Stimulated activated CD8-positive, alpha-beta memory T cell treated with anti-CD3 and anti-CD28 coated beads, Interleukin-12 subunit alpha, Interleukin-12 subunit beta, amount 100 ng/mL, for 24 hours (primary cell): ENCODE measurements around the gene ASMT.
"Not testable (repeated sequence)": the region's sequence is repeated elsewhere in the genome, so short reads cannot be mapped to it uniquely, and the experiment has no call there.

Experiments
- DNase-seq: peaks from one replicate; pipeline ENCODE4 v3.0.0-alpha.2; 2020; ENCODE audit errors: extremely low read depth

The ASMT gene, protein sequence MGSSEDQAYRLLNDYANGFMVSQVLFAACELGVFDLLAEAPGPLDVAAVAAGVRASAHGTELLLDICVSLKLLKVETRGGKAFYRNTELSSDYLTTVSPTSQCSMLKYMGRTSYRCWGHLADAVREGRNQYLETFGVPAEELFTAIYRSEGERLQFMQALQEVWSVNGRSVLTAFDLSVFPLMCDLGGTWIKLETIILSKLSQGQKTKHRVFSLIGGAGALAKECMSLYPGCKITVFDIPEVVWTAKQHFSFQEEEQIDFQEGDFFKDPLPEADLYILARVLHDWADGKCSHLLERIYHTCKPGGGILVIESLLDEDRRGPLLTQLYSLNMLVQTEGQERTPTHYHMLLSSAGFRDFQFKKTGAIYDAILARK

DNA sequence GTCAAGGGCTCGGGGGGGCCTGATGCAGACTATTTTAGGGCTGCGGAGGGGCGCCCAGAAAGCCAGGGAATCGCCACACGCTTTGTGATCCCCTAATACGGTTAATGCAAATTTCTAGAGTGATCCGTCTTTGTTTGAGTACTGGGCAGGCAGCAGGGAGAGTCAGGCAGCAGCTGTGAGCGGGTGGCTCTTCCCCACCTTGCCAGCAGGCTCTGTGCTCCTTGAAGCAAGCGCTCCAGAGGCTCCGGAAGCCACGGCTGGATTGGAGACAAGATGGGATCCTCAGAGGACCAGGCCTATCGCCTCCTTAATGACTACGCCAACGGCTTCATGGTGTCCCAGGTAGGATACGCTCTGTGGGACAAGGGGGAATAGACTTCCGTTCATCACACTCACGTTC lies at the start of gene ASMT:
ASMT (plus strand) TSS at position 133 of the 400 bp plus-strand sequence; CDS start at position 274, 141 bp downstream.
- no peak for DNase-seq

DNA sequence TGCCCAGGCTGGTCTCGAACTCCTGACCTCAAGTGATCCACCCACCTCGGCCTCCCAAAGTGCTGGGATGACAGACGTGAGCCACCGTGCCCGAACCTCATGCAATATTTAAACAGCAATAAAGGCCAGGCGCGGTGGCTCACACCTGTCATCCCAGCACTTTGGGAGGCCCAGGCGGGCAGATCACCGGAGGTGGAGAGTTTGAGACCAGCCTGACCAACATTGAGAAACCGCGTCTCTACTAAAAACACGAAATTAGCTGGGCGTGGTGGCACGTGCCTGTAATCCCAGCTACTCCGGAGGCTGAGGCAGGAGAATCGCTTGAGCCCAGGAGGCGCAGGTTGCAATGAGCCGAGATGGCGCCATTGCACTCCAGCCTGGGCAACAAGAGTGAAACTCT lies 40.7 kb upstream of the ASMT start:
- not testable (repeated sequence) for DNase-seq

DNA sequence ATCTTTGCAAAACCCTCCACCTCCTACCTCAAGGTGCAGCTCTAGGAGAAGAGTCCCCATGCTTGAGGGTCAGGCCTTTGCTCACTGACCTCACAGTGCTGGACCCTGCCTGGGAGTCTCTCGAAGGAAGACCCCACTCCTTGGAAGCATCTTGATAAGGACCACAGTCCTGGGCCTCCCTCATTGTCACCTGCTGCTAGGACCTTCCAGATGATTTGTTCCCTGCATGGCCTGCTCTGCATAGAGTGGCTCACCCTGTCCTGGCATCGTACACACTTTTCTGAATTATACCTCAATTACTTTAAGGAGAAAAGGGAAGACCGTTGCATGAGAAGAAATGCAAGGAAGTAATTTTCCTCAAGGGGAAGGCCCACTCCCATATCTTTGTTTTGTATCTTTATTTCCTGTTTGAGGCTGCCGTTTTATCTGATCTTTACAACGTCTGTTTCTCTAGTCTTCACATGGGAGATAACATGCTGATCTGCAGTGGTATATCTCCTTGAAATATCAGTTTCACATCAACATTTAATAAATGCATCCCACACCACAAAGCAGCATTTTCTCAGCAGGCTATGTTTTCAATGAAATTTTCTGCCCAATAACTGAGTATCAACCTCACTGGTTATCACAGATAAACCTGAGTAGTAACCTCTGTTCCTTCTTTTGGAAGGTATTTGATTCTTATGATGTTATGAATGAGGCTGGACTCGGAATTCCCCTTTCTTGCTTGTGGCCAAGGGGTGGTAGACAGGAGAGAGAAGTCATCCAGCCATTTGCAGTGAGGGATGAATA lies 38.5 kb upstream of the ASMT start:
- DNase-seq: no peak

DNA sequence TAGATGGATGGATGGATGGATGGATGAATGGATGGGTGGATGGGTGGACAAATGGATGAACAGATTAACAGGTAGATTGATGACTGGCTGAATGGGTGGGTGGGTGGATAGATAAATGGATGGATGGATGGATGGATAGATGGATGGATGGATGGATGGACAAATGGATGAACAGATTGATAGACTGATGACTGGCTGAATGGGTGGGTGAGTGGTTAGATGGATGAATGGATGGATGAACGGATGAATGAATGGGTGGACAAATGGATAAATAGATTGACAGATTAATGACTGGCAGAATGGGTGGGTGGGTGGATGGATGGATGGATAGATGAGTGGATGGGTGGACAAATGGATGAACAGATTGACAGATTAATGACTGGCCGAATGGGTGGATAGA lies 37.0 kb upstream of the ASMT start:
- DNase-seq: no peak

DNA sequence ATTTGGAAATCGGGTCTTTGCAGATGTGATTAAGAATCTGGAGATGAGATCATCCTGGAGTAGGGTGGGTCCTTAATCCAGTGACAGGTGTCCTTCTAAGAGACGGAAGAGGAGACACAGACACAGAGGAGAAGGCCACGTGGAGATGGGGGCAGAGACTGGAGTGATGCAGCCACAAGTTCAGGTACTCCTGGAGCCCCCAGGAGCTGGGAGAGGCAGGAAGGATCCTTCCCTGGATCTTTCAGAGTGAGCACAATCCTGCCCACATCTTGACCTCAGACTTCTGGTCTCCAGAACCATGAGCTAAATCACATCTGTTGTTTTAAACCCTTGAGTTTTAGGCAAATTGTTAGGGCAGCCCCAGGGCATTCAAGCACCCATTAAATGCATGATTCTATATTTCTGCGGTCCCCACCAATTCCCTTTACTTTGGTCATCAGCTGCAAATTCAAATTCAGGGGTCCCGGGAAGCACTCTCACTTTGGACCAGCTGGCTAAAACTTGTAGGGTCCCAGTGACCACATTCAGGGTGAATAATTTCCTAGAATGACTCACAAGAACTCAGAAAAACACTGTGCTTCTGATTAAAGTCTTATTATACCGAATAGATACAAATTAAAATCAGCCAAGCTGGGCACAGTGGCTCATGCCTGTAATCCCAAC lies 36.2 kb upstream of the ASMT start:
- DNase-seq: no peak

DNA sequence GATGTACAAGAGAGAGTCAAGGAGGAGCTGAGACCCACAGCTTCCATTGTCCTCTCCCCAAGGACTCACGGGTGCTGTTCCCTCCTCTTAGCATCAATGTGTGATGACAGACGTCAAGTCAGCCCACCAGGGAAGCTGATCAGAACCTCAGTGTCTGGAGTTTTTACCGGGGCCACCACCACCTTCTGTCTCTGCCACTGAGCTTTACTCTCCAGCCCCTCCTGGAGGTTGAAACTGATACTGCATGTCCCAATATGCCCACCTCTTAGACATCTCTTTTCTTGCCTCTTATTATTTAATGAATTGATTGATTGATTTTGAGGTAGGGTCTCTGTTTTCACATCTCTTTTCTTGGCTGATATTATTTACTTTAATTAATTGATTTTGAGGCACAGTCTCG lies 33.7 kb upstream of the ASMT start:
- no peak for DNase-seq

DNA sequence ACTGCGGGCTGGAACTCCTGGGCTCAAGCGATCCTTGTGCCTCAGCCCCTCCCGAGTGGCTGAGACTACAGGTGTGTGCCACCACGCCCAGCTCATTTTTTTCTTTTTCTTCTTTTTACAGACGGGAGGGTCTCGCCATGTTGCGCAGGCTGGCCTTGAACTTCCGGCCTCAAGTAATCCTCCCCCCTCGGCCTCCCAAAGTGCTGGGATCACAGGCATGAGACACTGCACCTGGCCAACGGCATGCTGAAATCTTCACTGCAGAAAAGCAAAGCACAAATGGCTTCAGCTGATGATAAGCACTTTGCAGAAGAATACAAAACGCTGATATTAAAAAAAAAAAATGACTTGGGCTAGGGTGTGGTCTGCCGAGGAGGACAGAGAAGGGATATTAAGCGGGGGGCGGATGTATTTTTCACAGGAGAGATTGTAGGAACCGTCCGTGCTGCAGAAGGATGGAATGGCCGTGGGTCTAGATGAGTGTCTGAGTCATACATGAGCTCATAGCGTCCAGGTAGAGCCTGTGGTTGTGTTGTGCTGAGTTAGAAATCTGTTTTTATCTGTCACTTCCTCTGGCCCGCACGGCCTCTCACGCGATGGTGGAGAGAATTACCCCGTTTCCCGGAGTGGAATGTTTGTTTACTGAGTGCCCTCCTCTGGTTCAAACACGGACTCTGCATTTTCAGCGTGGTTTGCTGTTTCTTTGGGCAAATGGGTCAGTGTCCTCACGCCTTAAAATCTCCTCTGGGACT lies 32.0 kb upstream of the ASMT start:
- no peak for DNase-seq

DNA sequence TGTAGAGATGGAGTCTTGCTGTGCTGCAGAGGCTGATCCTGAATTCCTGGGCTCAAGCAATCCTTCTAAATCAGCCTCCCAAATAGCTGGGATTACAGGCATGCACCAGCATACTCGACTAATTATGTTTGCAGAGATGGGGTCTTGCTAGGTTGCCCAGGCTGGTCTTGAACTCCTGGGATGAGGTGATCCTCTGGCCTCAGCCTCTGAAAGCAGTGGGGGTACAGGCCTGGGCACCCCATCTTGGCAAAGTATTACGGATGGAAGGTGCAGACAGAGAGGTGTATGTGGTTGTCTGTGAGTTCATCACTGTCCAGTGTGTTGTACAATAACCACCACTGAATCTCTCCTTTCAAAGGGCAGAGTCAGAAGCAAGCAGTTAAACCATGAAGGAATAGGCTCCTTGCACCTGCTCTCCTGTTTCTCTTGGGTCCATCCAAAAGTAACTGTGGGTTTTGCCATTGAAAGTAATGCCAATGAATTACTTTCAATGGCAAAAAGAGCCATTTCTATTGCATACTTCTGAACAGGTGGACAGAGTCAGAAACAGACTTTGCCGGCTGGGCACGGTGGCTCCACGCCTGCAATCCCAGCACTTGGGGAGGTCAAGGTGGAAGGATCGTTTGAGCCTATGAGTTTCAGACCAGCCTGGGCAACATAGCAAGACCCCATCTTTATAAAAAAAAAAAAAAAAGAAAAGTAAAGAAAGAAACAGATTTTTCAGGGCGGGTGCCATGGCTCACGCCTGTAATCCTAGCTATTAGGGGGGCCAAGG lies 30.4 kb upstream of the ASMT start:
- no peak for DNase-seq

DNA sequence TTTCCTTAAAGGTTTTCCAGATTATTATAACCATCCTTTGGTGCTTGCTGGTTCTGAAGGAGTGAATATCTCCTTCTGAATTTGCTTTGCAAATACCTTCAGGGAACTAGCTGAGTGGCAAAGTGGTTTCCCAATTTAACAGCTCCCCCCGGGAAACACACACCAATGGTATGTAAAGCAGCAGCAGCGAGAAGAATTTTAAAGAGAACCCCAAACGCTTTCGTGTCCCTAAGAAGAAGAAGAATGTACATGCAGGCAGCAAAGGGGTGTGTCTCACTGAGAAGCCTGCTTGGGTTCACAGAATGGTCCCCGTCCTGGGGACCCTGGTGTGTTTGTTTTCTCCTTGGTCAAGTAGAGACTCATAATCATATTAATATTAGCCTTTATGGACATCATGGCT lies 27.7 kb upstream of the ASMT start:
- no peak for DNase-seq

DNA sequence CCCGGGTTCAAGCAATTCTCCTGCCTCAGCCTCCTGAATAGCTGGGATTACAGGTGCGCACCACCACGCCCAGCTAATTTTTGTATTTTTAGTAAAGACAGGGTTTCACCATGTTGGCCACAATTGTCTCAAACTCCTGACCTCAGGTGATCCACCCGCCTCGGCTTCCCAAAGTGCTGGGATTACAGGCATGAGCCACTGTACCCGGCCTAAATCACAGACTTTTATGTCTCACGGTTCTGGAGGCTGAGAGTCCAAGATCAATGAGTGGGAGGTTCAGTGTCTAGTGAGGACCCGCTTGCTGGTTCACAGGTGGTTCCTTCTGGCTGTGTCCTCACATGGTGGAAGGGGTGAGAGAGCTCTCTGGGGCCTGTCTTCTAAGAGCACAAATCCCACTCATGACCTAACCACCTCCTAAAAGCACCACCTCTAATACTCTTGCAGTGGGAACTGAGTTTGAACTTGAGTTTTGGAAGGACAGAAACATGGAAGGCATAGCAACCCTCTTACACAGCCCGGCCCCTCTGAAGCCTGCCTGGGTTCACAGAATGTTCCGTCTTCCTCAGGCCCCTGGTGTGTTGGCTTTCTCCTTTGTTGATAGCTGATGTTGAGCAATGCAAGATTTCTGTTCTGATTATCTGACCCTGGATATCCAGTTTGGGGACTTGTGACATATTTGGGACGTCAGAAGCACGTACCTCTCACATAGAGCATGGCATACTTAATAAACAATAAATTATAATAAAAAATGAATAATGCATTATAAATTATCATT lies 25.3 kb upstream of the ASMT start:
- no peak for DNase-seq

DNA sequence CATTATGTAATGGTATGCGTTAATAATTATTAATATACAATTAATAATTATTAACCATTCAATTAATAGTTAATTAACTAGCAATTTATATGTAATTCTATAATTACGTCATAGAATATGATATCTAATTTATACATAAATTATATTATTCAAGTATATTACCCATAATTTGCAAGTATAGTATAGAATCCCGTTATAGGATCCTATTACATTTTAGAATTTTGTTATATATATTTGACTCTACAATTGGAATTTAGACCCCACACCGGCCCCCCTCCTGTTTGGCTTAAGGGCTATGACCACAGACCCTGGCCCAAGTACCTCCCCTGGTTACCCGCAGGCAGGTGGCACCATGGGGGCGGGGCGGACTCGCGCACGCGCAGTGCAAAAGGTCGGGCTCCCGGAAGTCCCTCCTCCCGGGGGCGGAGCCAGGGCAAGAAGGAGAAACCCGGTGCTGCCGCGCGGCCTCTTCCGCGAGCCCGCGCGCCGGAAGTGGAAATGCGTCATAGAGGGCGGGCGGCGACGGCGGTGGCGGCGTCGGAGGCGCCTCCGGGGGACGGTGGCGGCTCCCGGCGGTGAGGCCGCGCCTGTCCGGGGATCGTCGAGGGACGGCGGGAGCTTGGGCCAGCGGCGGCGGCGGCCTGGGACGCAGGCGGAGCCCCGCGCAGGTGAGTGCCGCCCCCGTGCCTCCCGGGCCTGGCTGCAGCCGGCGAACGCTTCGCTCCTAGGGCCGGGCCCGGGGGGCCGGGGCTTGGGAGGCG lies 23.6 kb upstream of the ASMT start, which contains the start of gene AKAP17A:
AKAP17A (plus strand) TSS at position 503 of the 761 bp plus-strand sequence. CDS start 1,859 bp downstream, outside the sequence.
- peak; percentile 94 for DNase-seq

DNA sequence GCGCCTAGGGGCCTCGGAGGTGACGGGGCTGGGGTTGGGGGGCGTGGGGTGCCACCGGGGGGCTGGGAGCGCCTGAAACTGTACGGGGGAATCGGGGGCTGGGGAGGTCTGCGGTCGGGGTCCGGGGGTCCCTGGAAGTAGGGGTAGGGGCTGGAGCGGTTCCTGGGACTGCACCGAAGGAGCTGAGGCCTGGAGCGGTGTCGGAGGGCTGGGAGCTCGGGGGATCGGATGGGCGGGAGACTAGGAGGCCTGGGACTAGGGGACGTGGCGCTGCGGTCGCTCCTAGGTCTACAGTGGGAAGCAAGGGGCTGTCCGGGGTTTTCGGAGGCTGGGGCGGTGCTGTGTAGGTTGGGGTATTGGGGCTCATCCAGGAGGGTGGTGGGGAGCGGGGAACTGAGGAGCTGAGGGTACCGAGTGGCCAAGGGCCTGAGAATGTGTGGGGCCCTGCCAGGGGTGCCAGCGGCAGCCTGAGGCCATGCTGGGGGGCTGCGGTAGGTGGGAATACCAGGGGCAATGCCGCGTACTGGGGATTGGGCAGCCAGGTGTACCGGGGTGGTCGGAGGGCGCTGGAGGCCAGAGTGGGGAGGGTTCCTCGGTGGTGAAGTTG lies 22.9 kb upstream of the ASMT start:
- no peak for DNase-seq

DNA sequence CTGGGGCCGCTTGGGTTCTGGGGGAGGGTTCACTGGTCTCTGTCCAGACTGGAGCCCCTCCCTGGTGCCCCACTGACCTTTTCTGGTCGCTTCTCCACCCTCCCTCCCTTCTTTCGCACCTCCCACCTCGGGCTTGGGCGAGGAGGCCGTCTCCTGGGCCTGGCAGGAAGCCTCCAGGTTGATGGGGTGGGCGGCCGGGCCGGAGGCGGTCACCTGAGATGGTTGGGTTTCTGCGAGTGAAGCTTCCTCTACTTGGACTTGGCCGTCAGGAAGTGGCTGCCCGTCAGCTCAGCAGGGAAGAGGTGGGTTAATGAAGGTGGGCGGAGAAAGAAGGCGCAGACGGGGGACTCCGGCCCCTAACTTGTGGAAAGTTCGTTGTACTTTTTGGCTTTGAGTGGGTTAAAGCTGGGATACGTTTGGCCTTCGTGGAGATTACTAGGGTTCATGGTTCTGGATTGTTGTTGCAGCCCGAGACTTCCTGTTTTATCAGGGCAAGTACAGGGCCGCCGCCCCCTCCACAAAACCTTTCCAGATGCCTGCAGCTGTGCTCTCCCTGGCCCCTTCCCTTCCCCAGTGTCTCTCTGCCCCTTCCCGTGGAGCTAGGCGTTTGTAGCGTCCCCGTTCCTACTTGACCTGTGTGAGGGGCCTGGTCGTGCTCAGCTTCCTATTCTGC lies 22.3 kb upstream of the ASMT start:
- DNase-seq: no peak

DNA sequence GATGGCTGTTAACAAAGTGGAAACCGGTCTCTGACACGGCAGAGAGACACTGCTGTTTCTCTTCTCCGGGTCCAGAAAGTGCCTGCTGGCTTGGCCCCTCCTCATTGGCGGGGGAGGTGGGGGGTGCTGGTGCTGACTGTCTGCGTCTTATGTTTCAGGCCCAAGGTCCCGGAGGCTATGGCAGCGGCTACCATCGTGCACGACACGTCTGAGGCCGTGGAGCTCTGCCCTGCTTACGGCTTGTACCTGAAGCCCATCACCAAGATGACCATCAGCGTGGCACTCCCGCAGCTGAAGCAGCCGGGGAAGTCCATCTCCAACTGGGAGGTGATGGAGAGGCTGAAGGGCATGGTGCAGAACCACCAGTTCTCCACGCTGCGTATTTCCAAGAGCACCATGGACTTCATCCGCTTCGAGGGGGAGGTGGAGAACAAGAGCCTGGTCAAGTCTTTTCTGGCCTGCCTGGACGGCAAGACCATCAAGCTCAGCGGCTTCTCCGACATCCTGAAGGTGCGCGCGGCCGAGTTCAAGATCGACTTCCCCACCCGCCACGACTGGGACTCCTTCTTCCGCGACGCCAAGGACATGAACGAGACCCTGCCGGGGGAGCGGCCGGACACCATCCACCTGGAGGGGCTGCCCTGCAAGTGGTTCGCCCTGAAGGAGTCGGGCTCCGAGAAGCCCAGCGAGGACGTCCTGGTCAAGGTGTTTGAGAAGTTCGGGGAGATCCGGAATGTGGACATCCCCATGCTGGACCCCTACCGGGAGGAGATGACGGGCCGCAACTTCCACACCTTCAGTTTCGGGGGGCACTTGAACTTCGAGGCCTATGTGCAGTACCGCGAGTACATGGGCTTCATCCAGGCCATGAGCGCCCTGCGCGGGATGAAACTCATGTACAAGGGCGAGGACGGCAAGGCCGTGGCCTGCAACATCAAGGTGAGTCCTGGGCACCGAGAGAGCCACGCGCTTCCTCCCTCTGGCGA lies 21.3 kb upstream of the ASMT start:
- DNase-seq: no peak

DNA sequence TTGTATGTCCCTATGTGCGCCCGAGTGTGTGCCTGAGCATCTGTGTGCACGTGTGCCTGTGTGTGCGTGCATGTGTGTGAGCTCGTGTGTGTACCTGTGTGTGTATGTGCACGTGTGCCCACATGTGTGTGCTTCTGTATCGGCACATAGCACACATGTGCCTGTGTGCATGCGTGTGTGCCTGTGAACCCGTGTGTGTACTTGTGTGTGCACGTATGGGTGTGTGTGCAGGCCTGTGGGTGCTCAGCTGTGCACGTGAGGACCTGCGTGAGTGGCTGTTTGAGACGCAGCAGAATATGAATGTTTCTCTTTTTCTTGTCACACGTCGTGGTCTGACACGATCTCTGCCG lies 19.2 kb upstream of the ASMT start:
- DNase-seq: no peak

DNA sequence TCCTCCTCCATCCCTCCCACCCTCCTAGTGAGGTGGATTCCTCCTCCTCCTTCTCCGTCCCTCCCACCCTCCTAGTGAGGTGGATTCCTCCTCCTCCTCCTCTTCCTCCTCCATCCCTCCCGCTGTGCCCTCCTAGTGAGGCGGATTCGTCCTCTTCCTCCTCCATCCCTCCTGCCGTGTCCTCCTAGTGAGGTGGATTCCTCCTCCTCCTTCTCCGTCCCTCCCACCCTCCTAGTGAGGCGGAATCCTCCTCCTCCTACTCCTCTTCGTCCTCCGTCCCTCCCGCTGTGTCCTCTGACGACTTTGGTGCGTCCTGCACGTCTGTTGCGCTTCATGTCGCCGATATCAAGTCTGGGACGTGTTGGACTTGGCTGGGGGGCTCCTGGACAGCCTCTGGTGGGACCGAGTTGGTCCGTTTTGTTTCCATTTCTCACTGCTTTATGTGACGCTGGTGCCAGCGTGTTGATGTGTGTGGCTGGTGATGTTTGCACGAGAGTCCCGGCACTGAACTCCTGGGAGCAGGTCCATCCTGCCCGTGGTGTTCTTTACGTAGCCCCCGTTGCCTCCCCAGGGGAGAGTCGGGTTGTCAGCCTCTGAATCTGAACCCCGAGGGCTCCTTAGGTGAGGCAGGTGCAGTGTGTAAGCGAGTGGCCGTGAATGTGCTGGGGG lies 18.0 kb upstream of the ASMT start:
- DNase-seq: no peak
